Measurements from ENCODE around the gene MUS81. TPM values are rescaled to one million over a fixed set of nuclear protein-coding genes. Genes with fewer than 3 reads are reported as not detected.
"Not testable (repeated sequence)": the region's sequence is repeated elsewhere in the genome, so short reads cannot be mapped to it uniquely, and the experiment has no call there.

Gene MUS81
- polyA plus RNA-seq, 1 donor: 43.9 TPM

GRCh38 chr11:65892137-65892540 is 31.9 kb downstream of the MUS81 start:
- not testable (repeated sequence) for DNase-seq (ENCODE audit: low read depth)

GRCh38 chr11:65892661-65893317 is 32.6 kb downstream of the MUS81 start:
- DNase-seq (ENCODE audit: low read depth): no peak

- DNase-seq (ENCODE audit: low read depth): no peak
These were observed 33.9 kb downstream of the MUS81 start for GRCh38 chr11:65894034-65894591.

GRCh38 chr11:65895482-65895981 is 35.3 kb downstream of the MUS81 start:
- DNase-seq (ENCODE audit: low read depth): no peak

- no peak for DNase-seq (ENCODE audit: low read depth)
These were observed 36.1 kb downstream of the MUS81 start for GRCh38 chr11:65896034-65896999.

- DNase-seq (ENCODE audit: low read depth): no peak
These were observed 36.8 kb downstream of the MUS81 start for GRCh38 chr11:65897020-65897471.

GRCh38 chr11:65898656-65899355 is 38.6 kb downstream of the MUS81 start:
- DNase-seq (ENCODE audit: low read depth): no peak

GRCh38 chr11:65899356-65900124 is 39.3 kb downstream of the MUS81 start:
- no peak for DNase-seq (ENCODE audit: low read depth)

- DNase-seq (ENCODE audit: low read depth): no peak
These were observed 40.1 kb downstream of the MUS81 start, which contains the start of gene FOSL1 for GRCh38 chr11:65900125-65900898. Gene FOSL1, minus strand, starts transcription at chr11:65900388. Its CDS starts 49 bp downstream, at chr11:65900339.

- no peak for DNase-seq (ENCODE audit: low read depth)
These were observed 40.6 kb downstream of the MUS81 start for GRCh38 chr11:65900899-65901180.

- no peak for DNase-seq (ENCODE audit: low read depth)
These were observed 42.8 kb downstream of the MUS81 start for GRCh38 chr11:65903068-65903481.

GRCh38 chr11:65903715-65904114 is 43.5 kb downstream of the MUS81 start:
- no peak for DNase-seq (ENCODE audit: low read depth)

GRCh38 chr11:65906602-65907001 is 46.4 kb downstream of the MUS81 start:
- DNase-seq (ENCODE audit: low read depth): no peak

GRCh38 chr11:65907878-65908277 is 47.6 kb downstream of the MUS81 start:
- no peak for DNase-seq (ENCODE audit: low read depth)

GRCh38 chr11:65911682-65912568 is 51.7 kb downstream of the MUS81 start:
- DNase-seq (ENCODE audit: low read depth): no peak

GRCh38 chr11:65912845-65913244 is 52.6 kb downstream of the MUS81 start:
- DNase-seq (ENCODE audit: low read depth): no peak

GRCh38 chr11:65915101-65915820 is 55.0 kb downstream of the MUS81 start:
- no peak for DNase-seq (ENCODE audit: low read depth)

- DNase-seq (ENCODE audit: low read depth): no peak
These were observed 55.6 kb downstream of the MUS81 start for GRCh38 chr11:65915821-65916251.
